ENCODE results near the gene XCL2. TPM values are rescaled to one million over a fixed set of nuclear protein-coding genes. Genes with fewer than 3 reads are reported as not detected.
"Not testable (repeated sequence)": the region's sequence is repeated elsewhere in the genome, so short reads cannot be mapped to it uniquely, and the experiment has no call there.

The XCL2 gene
- polyA plus RNA-seq, 2 donors, result not detected

DNA sequence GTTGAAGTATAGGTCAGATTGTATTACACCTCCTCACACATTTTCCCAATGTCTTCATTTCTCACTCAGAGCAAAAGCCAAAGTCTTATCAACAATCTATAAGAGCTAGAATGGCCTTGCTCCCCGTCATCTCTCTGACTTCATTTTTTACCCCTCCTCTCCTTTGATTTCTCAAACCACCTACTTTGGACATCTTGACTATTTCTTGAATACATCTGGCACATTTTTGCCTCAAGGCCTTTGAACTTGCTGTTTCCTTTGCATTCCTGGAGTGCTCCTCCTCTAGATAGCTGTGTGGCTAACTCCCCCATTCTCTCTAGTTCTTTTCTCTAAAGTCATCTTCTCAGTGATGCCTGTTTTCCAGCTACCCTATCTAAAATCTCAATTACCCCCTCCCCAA lies 7.2 kb upstream of the XCL2 start:
- Histone ChIP-seq H3K36me3 (ENCODE audit: control insufficient read depth in 2 of 2, insufficient read depth in 2 of 2, low read length in 1 of 2) (no peaks in the 10 kb centered on the region), H3K27me3 (ENCODE audit: control insufficient read depth in 1 of 2, insufficient read depth in 2 of 2, low read length in 2 of 2) (no peaks in the 10 kb centered on the region), H3K27ac (ENCODE audit: low read depth in 2 of 2, low read length in 1 of 2) (no peak overlapping the region), H3K9me3 (ENCODE audit: control insufficient read depth in 2 of 2, insufficient read depth in 1 of 2, low read depth in 1 of 2, low read length in 1 of 2) (no peaks in the 10 kb centered on the region), H3K4me3 (ENCODE audit: low read depth in 1 of 2, low read length in 2 of 2) (no peak overlapping the region), H3K4me1 (ENCODE audit: control insufficient read depth in 2 of 2, insufficient read depth in 2 of 2, low read length in 1 of 2) (no peaks in the 10 kb centered on the region)
- 39 to 62% methylated on average over 1 of the region's 1 CpG for WGBS, 2 donors

DNA sequence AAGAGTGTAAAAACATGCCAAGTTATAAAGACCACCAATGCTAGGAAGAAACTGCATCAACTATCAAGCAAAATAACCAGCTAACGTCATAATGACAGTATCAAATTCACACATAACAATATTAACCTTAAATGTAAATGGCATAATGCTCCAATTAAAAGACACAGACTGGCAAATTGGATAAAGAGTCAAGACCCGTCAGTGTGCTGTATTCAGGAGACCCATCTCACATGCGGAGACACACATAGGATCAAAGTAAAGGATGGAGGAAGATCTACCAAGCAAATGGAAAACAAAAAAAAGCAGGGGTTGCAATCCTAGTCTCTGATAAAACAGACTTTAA lies 2.7 kb upstream of the XCL2 start:
- H3K36me3 ChIP-seq (ENCODE audit: control insufficient read depth in 2 of 2, insufficient read depth in 2 of 2, low read length in 1 of 2); H3K4me3 ChIP-seq (ENCODE audit: low read depth in 1 of 2, low read length in 2 of 2); H3K4me1 ChIP-seq (ENCODE audit: control insufficient read depth in 2 of 2, insufficient read depth in 2 of 2, low read length in 1 of 2); H3K27me3 ChIP-seq (ENCODE audit: control insufficient read depth in 1 of 2, insufficient read depth in 2 of 2, low read length in 2 of 2); H3K9me3 ChIP-seq (ENCODE audit: control insufficient read depth in 2 of 2, insufficient read depth in 1 of 2, low read depth in 1 of 2, low read length in 1 of 2); H3K27ac ChIP-seq (ENCODE audit: low read depth in 2 of 2, low read length in 1 of 2): not testable (repeated sequence)
- 71 to 77% methylated on average over 3 of the region's 3 CpGs for WGBS, 2 donors

DNA sequence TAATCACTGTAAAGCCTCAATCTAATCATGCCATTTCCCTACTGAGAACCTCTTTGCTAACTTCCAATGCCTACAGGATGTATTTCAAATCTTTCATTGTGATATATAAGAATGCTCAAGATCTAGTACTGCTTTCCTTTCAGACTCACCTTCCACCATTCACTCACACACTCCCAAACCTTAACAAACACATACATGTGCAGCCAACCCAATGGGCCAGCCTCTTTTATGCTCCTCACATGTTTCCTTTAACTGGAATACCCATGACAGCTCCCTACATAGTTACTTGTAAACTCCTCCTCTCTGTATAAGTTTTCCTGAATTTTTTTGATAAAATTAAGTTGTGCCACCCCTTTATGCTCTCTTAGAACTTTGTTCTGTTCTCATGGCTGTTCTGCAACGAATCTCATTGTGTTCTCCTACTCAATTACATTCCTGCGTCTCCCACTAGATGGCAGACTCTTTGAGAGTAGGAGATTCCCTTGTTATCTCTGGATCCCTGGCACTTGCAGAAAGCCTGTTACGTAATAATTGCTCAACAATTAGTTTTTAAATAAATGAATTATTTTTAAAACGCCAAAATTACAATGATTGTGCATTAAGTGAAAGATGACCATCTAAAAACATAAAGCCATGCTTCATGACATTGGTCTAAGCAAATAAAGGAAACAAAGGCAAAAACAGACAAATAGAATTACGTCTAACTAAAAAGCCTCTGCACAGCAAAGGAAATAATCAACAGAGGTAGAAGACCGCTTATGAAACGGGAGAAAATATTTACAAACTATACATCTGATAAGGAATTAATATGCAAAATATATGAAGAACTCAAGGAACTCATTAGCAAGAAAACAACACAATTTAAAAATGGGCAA lies 2.1 kb upstream of the XCL2 start:
- not testable (repeated sequence) for H3K36me3 ChIP-seq (ENCODE audit: control insufficient read depth in 2 of 2, insufficient read depth in 2 of 2, low read length in 1 of 2); H3K27ac ChIP-seq (ENCODE audit: low read depth in 2 of 2, low read length in 1 of 2); H3K4me3 ChIP-seq (ENCODE audit: low read depth in 1 of 2, low read length in 2 of 2); H3K9me3 ChIP-seq (ENCODE audit: control insufficient read depth in 2 of 2, insufficient read depth in 1 of 2, low read depth in 1 of 2, low read length in 1 of 2); H3K4me1 ChIP-seq (ENCODE audit: control insufficient read depth in 2 of 2, insufficient read depth in 2 of 2, low read length in 1 of 2); H3K27me3 ChIP-seq (ENCODE audit: control insufficient read depth in 1 of 2, insufficient read depth in 2 of 2, low read length in 2 of 2)
- 45 to 54% methylated on average over 7 of the region's 7 CpGs for WGBS, 2 donors

DNA sequence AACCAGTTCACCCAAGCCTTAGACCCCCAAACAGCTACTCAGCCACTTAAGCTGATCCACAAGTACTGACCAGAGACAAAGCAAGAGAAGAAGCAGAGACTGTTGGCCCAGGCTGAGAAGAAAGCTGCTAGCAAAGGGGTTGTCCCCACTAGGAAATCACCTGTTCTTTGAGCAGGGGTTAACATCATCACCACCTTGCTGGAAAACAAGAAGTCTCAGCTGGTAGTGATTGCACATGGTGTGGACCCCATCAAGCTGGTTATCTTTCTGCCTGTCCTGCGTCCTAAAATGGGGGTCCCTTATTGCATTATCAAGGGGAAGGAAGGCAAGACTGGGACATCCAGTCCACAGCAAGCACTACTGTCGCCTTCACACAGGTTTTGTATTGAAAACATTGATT lies 819 bp downstream of the XCL2 start:
- not testable (repeated sequence) for H3K9me3 ChIP-seq (ENCODE audit: control insufficient read depth in 2 of 2, insufficient read depth in 1 of 2, low read depth in 1 of 2, low read length in 1 of 2); H3K27ac ChIP-seq (ENCODE audit: low read depth in 2 of 2, low read length in 1 of 2); H3K36me3 ChIP-seq (ENCODE audit: control insufficient read depth in 2 of 2, insufficient read depth in 2 of 2, low read length in 1 of 2); H3K27me3 ChIP-seq (ENCODE audit: control insufficient read depth in 1 of 2, insufficient read depth in 2 of 2, low read length in 2 of 2); H3K4me3 ChIP-seq (ENCODE audit: low read depth in 1 of 2, low read length in 2 of 2); H3K4me1 ChIP-seq (ENCODE audit: control insufficient read depth in 2 of 2, insufficient read depth in 2 of 2, low read length in 1 of 2)
- 87 to 93% methylated on average over 2 of the region's 2 CpGs for WGBS, 2 donors

DNA sequence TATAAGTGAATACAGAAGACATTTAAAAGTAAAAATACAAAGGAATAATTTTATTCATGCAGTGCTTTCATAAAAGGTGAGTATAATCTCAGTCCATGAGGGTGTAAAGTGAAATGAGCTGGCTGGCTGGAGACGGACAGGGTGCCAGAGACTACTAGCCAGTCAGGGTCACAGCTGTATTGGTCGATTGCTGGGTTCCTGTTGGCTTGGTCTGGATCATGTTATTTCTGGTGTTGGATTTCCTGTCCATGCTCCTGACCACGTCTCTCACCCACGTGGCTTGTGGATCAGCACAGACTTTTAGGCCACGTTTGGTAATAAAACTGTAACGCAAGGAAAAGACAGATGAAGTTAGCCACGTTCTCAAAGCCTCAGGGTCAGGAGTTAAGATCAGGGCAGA lies 3.0 kb downstream of the XCL2 start:
- H3K9me3 ChIP-seq (ENCODE audit: control insufficient read depth in 2 of 2, insufficient read depth in 1 of 2, low read depth in 1 of 2, low read length in 1 of 2); H3K36me3 ChIP-seq (ENCODE audit: control insufficient read depth in 2 of 2, insufficient read depth in 2 of 2, low read length in 1 of 2); H3K27me3 ChIP-seq (ENCODE audit: control insufficient read depth in 1 of 2, insufficient read depth in 2 of 2, low read length in 2 of 2); H3K4me3 ChIP-seq (ENCODE audit: low read depth in 1 of 2, low read length in 2 of 2); H3K4me1 ChIP-seq (ENCODE audit: control insufficient read depth in 2 of 2, insufficient read depth in 2 of 2, low read length in 1 of 2); H3K27ac ChIP-seq (ENCODE audit: low read depth in 2 of 2, low read length in 1 of 2): not testable (repeated sequence)
- 69 to 79% methylated on average over 7 of the region's 7 CpGs for WGBS, 2 donors

DNA sequence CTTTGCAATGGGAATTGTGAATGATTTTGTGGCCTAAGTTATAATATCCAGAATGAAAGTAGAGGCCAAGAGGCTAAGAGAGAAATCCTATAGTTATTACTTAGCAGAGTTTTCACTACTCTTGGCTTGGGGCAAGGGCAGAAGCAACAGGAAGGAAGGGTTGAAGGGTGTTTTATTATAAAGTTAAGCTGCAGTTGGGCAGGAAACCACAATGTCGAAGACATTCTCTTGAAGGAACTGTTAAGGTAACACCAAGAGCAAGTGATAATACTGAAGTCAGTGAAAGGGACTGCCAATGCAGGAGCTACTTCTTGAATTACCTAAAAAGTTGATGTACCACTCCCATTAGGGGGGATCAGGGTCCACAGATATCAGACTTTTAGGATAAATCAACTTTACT lies 8.3 kb downstream of the XCL2 start:
- H3K36me3 ChIP-seq (ENCODE audit: control insufficient read depth in 2 of 2, insufficient read depth in 2 of 2, low read length in 1 of 2), result no peaks in the 10 kb centered on the region
- H3K27ac ChIP-seq (ENCODE audit: low read depth in 2 of 2, low read length in 1 of 2), result no peak overlapping the region
- no peaks in the 10 kb centered on the region for H3K4me1 ChIP-seq (ENCODE audit: control insufficient read depth in 2 of 2, insufficient read depth in 2 of 2, low read length in 1 of 2)
- no peak overlapping the region for H3K4me3 ChIP-seq (ENCODE audit: low read depth in 1 of 2, low read length in 2 of 2)
- WGBS, 2 donors, result 52 to 60% methylated on average over 1 of the region's 1 CpG
- H3K27me3 ChIP-seq (ENCODE audit: control insufficient read depth in 1 of 2, insufficient read depth in 2 of 2, low read length in 2 of 2), result no peaks in the 10 kb centered on the region
- H3K9me3 ChIP-seq (ENCODE audit: control insufficient read depth in 2 of 2, insufficient read depth in 1 of 2, low read depth in 1 of 2, low read length in 1 of 2), result no peaks in the 10 kb centered on the region

DNA sequence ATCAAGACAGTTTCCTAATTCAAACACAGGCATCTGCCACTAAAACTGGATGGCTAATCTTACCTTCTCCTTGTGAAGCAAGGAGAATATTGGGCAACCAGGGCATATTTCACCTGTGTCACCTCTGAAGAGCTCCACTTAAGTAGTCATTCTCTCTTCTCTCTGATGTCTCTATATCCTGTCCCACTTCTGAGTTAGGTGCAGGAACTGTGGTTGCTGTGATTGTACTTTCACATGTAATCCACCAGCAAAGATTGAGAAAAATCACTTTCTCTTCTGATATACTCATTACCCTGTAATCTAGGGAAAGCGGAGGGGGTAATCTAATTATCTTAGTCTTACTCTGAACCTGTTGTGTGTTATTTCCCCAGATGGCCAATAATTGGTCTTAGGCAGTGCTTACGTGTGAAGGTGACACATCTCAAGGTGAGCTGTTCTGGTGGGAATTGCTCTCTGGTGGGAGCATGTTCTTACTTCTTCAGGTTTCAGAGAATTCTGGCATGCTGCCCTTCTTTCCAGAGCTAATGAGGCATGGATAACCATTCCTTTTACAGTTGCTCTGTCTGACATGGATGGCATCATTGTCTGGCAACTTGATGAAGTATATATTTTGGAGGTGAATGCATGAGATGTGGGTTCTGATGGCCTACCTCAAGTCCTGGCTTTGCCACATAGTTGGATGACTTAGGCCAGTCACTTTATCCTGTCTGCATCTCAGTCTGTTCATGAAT lies 12.0 kb downstream of the XCL2 start:
- Histone ChIP-seq H3K36me3 (ENCODE audit: control insufficient read depth in 2 of 2, insufficient read depth in 2 of 2, low read length in 1 of 2) (no peaks in the 10 kb centered on the region), H3K27ac (ENCODE audit: low read depth in 2 of 2, low read length in 1 of 2) (no peak overlapping the region), H3K9me3 (ENCODE audit: control insufficient read depth in 2 of 2, insufficient read depth in 1 of 2, low read depth in 1 of 2, low read length in 1 of 2) (no peaks in the 10 kb centered on the region), H3K4me1 (ENCODE audit: control insufficient read depth in 2 of 2, insufficient read depth in 2 of 2, low read length in 1 of 2) (no peaks in the 10 kb centered on the region), H3K27me3 (ENCODE audit: control insufficient read depth in 1 of 2, insufficient read depth in 2 of 2, low read length in 2 of 2) (no peaks in the 10 kb centered on the region), H3K4me3 (ENCODE audit: low read depth in 1 of 2, low read length in 2 of 2) (no peak overlapping the region)
- 86 to 89% methylated on average over 2 of the region's 2 CpGs for WGBS, 2 donors

DNA sequence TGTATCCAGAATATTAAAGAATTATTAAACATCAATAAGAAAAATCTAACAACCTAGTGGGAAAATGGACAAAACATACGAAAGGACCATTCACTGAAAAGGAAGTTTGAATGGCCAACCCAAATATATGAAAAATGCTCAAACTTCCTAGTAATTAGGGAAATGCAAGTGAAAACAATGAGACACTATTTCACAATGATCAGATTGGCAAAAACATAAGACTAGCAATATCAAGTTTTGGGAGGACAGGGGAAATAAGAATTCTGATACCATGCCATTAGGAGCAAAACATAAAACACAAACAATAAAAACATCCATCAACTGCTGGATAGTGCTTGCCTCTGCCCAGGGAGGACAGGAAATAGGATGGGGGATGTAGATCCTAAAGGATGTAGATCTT lies 14.3 kb downstream of the XCL2 start:
- WGBS, 2 donors, result 73 to 80% methylated on average over 1 of the region's 1 CpG
- H3K4me1 ChIP-seq (ENCODE audit: control insufficient read depth in 2 of 2, insufficient read depth in 2 of 2, low read length in 1 of 2), result no peaks in the 10 kb centered on the region

DNA sequence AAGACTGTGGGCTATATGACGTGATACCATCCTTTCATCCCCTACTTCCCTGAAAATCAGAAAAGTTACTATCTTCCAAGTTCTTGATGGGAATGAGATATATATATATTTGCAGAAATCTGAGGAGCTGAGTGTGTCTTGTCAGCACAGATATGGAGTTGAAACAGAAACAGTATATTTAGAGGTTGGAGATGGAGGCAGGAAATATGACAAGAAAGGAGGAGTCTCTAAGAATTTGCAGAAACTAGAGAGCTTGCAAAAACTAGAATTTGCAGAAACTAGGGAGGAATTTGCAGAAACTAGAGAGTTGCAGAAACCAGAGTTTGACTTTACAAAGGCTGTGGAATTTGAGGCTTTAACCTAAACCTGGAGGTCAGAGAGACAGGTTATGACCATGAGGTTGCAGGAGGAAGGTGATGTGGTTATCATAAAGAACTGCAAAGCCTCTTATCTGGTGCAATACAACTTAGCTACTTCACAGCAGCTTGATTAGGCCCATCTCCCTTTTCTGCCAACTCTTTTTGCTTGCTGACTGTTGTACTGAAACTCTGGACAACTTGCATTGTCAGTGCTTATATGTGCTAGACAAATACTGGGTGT lies 22.3 kb downstream of the XCL2 start:
- H3K4me3 ChIP-seq (ENCODE audit: low read depth in 1 of 2, low read length in 2 of 2), result no peak overlapping the region
- H3K9me3 ChIP-seq (ENCODE audit: control insufficient read depth in 2 of 2, insufficient read depth in 1 of 2, low read depth in 1 of 2, low read length in 1 of 2), result no peaks in the 10 kb centered on the region
- H3K27me3 ChIP-seq (ENCODE audit: control insufficient read depth in 1 of 2, insufficient read depth in 2 of 2, low read length in 2 of 2), result no peaks in the 10 kb centered on the region
- no peak overlapping the region for H3K27ac ChIP-seq (ENCODE audit: low read depth in 2 of 2, low read length in 1 of 2)
- H3K36me3 ChIP-seq (ENCODE audit: control insufficient read depth in 2 of 2, insufficient read depth in 2 of 2, low read length in 1 of 2), result no peaks in the 10 kb centered on the region
- 75 to 94% methylated on average over 1 of the region's 1 CpG for WGBS, 2 donors
- H3K4me1 ChIP-seq (ENCODE audit: control insufficient read depth in 2 of 2, insufficient read depth in 2 of 2, low read length in 1 of 2), result no peaks in the 10 kb centered on the region

More for the DNA sequence above, 14.3 kb downstream of the XCL2 start:
- H3K9me3 ChIP-seq (ENCODE audit: control insufficient read depth in 2 of 2, insufficient read depth in 1 of 2, low read depth in 1 of 2, low read length in 1 of 2), result no peaks in the 10 kb centered on the region
- H3K4me3 ChIP-seq (ENCODE audit: low read depth in 1 of 2, low read length in 2 of 2), result no peak overlapping the region
- no peak overlapping the region for H3K27ac ChIP-seq (ENCODE audit: low read depth in 2 of 2, low read length in 1 of 2)
- H3K36me3 ChIP-seq (ENCODE audit: control insufficient read depth in 2 of 2, insufficient read depth in 2 of 2, low read length in 1 of 2), result no peaks in the 10 kb centered on the region
- H3K27me3 ChIP-seq (ENCODE audit: control insufficient read depth in 1 of 2, insufficient read depth in 2 of 2, low read length in 2 of 2), result no peaks in the 10 kb centered on the region

Measured in esophagus (tissue), 2 donors.